Testis (tissue), 2 donors: ENCODE measurements around the gene EHBP1L1.

ENCODE experiments used
- POLR2A ChIP-seq: fragments of 450-650 bp; IDR thresholded peaks from one replicate; pipeline ENCODE4 v1.6.1; 2017; ENCODE audit warnings: antibody characterized with exemption, mild to moderate bottlenecking, moderate library complexity
- TF ChIP-seq, protein P1 (sequence below), 3 experiments: fragments of 450-650 bp in 2 of 3; fragments of 200-600 bp in 1 of 3; sonication (generic) in 1 of 3; IDR thresholded peaks; one replicate each; pipeline ENCODE4 v1.5.1; 2016 to 2019; ENCODE audit warnings: antibody characterized with exemption in 3 of 3, mild to moderate bottlenecking in 2 of 3, moderate library complexity in 1 of 3

DNA sequence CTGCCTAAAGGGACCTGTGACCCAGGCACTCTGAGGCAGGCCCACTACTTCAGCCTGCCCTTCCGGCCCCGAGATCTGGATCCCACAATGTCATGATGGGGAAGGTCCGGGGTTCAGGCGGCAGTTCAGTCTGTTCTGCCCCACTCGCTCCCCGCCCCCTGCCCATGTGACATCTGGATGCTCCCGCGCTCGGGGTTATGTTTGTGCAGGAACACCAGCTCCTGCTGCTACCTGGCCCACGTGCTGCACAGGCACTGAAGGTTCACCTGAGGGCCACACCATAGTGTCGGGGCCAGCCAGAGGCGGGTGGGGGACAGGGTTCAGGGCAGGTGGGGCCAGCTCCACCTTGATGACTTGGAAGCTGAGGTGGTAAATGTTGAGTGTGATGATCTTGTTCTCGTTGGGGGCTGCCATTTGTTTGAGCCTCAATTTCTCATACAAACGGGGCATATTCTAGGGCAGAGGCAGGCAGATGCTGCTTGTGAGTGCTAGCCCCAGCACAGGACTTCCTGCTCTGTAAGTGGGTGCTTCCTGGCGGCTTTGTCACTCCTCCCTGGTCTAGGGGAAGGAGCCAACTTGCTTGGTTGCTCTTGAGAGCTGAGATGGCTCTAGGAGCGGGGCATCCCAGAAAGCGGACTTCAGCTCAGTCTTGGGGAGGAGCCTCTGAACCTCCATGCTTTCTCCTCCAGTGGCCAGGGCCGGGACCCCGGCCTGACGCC lies 57.7 kb downstream of the EHBP1L1 start:
- TF ChIP-seq, protein P1, sequence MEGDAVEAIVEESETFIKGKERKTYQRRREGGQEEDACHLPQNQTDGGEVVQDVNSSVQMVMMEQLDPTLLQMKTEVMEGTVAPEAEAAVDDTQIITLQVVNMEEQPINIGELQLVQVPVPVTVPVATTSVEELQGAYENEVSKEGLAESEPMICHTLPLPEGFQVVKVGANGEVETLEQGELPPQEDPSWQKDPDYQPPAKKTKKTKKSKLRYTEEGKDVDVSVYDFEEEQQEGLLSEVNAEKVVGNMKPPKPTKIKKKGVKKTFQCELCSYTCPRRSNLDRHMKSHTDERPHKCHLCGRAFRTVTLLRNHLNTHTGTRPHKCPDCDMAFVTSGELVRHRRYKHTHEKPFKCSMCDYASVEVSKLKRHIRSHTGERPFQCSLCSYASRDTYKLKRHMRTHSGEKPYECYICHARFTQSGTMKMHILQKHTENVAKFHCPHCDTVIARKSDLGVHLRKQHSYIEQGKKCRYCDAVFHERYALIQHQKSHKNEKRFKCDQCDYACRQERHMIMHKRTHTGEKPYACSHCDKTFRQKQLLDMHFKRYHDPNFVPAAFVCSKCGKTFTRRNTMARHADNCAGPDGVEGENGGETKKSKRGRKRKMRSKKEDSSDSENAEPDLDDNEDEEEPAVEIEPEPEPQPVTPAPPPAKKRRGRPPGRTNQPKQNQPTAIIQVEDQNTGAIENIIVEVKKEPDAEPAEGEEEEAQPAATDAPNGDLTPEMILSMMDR (IDR thresholded peaks at IDR 0.05), result no peak
- TF ChIP-seq POLR2A, result no peak
